Measurements from ENCODE around the gene TSPO.

DNA sequence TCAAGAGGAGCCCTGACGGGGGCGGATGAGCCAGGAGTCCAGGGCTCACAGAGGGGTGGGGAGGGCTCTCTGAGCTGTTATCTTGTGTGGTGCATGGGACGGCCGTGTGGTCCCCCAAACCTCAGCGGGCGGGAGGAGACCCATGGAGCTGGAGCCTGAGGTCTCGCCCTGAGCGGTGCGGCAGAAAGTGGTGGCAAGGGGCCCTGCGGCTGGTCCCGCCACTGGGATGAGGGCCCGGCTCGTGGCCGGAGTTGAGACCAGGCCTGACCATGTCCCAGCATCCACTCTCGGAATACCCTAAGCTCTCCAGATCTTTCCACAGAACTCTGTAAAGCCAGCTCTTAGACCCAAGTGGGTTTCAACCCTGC is 58.1 kb downstream of the TSPO start:
- TF ChIP-seq POLR2G (IDR thresholded peaks at IDR 0.05; ENCODE audit: low read depth, low read length): no peak
- no peak for TF ChIP-seq FOSL1 (CRISPR knock-in tag; IDR thresholded peaks at IDR 0.05; ENCODE audit: borderline replicate concordance)
- TF ChIP-seq, protein P1, sequence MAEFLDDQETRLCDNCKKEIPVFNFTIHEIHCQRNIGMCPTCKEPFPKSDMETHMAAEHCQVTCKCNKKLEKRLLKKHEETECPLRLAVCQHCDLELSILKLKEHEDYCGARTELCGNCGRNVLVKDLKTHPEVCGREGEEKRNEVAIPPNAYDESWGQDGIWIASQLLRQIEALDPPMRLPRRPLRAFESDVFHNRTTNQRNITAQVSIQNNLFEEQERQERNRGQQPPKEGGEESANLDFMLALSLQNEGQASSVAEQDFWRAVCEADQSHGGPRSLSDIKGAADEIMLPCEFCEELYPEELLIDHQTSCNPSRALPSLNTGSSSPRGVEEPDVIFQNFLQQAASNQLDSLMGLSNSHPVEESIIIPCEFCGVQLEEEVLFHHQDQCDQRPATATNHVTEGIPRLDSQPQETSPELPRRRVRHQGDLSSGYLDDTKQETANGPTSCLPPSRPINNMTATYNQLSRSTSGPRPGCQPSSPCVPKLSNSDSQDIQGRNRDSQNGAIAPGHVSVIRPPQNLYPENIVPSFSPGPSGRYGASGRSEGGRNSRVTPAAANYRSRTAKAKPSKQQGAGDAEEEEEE (CRISPR knock-in tag; IDR thresholded peaks at IDR 0.05; ENCODE audit: borderline replicate concordance): no peak
- no peak for TF ChIP-seq CEBPB (IDR thresholded peaks at IDR 0.05; ENCODE audit: borderline replicate concordance, low read depth, low read length)
- TF ChIP-seq EZH2 (conservative IDR thresholded peaks at IDR 0.05; ENCODE audit: low read depth, low read length): no peak
- no peak for TF ChIP-seq TBP (CRISPR knock-in tag; IDR thresholded peaks at IDR 0.05)
- TF ChIP-seq, protein P2, sequence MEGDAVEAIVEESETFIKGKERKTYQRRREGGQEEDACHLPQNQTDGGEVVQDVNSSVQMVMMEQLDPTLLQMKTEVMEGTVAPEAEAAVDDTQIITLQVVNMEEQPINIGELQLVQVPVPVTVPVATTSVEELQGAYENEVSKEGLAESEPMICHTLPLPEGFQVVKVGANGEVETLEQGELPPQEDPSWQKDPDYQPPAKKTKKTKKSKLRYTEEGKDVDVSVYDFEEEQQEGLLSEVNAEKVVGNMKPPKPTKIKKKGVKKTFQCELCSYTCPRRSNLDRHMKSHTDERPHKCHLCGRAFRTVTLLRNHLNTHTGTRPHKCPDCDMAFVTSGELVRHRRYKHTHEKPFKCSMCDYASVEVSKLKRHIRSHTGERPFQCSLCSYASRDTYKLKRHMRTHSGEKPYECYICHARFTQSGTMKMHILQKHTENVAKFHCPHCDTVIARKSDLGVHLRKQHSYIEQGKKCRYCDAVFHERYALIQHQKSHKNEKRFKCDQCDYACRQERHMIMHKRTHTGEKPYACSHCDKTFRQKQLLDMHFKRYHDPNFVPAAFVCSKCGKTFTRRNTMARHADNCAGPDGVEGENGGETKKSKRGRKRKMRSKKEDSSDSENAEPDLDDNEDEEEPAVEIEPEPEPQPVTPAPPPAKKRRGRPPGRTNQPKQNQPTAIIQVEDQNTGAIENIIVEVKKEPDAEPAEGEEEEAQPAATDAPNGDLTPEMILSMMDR (CRISPR knock-in tag; IDR thresholded peaks at IDR 0.05): no peak
- TF ChIP-seq ZC3H4 (CRISPR knock-in tag; IDR thresholded peaks at IDR 0.05; ENCODE audit: borderline replicate concordance): no peak

Data from HepG2 (cell line).